Osteocyte (in vitro differentiated cells): ENCODE data around the gene CHGA. TPM values are rescaled to one million over a fixed set of nuclear protein-coding genes. Genes with fewer than 3 reads are reported as not detected.

Experiments used
- DNase-seq: peaks from one replicate; pipeline ENCODE4 v3.0.0; 2021; ENCODE audit warnings: mixed read lengths; ENCODE audit not compliant: unreplicated experiment; ENCODE audit errors: extremely low spot score
- H3K27ac Mint-ChIP-seq: one replicate; pipeline ENCODE4 v1.8.0; 2021; ENCODE audit warnings: mild to moderate bottlenecking, mixed read lengths; ENCODE audit not compliant: unreplicated experiment
- H3K27me3 Mint-ChIP-seq: one replicate; pipeline ENCODE4 v1.8.0; 2021; ENCODE audit warnings: mixed read lengths; ENCODE audit not compliant: unreplicated experiment
- H3K36me3 Mint-ChIP-seq: one replicate; pipeline ENCODE4 v1.8.0; 2021; ENCODE audit warnings: mixed read lengths; ENCODE audit not compliant: unreplicated experiment
- H3K4me1 Mint-ChIP-seq: one replicate; pipeline ENCODE4 v1.8.0; 2021; ENCODE audit warnings: mixed read lengths; ENCODE audit not compliant: unreplicated experiment
- H3K4me3 Mint-ChIP-seq: one replicate; pipeline ENCODE4 v1.8.0; 2021; ENCODE audit warnings: mild to moderate bottlenecking, moderate library complexity, mixed read lengths; ENCODE audit not compliant: unreplicated experiment
- H3K9me3 Mint-ChIP-seq: one replicate; pipeline ENCODE4 v1.8.0; 2021; ENCODE audit warnings: mixed read lengths; ENCODE audit not compliant: unreplicated experiment
- CTCF ChIP-seq: fragments of 200-600 bp; sonication (generic); IDR thresholded peaks from 2 replicates; pipeline ENCODE4 v1.5.0; 2021; ENCODE audit warnings: antibody characterized with exemption, mild to moderate bottlenecking, moderate library complexity
- total RNA-seq: library from RNA; stranded (reverse); gene quantifications from 2 replicates; pipeline ENCODE4 v1.2.1, GENCODE V29; 2021

Gene CHGA
- total RNA-seq, 1 donor from 2014 or later = 0.27 TPM

GRCh38 chr14:92887157-92887556 lies 35.8 kb upstream of the CHGA start:
- H3K27me3 Mint-ChIP-seq = peaks cover 35% of the 10 kb centered on the region

GRCh38 chr14:92888896-92889295 lies 34.1 kb upstream of the CHGA start:
- no peak overlapping the region for H3K4me3 Mint-ChIP-seq
- no peaks in the 10 kb centered on the region for H3K4me1 Mint-ChIP-seq
- no peak for TF ChIP-seq CTCF
- peaks cover 28% of the 10 kb centered on the region for H3K27me3 Mint-ChIP-seq
- H3K9me3 Mint-ChIP-seq = peaks cover 5% of the 10 kb centered on the region
- H3K27ac Mint-ChIP-seq = no peak overlapping the region
- no peaks in the 10 kb centered on the region for H3K36me3 Mint-ChIP-seq
- no peak for DNase-seq

More at GRCh38 chr14:92887157-92887556, 35.8 kb upstream of the CHGA start:
- H3K27ac Mint-ChIP-seq = no peak overlapping the region
- H3K4me3 Mint-ChIP-seq = no peak overlapping the region
- no peak for TF ChIP-seq CTCF
- H3K36me3 Mint-ChIP-seq = no peaks in the 10 kb centered on the region
- no peaks in the 10 kb centered on the region for H3K9me3 Mint-ChIP-seq
- H3K4me1 Mint-ChIP-seq = no peaks in the 10 kb centered on the region
- no peak for DNase-seq

GRCh38 chr14:92890830-92891588 lies 31.9 kb upstream of the CHGA start:
- peaks cover 5% of the 10 kb centered on the region for H3K9me3 Mint-ChIP-seq

GRCh38 chr14:92892589-92892988 lies 30.4 kb upstream of the CHGA start:
- peaks cover 16% of the 10 kb centered on the region for H3K27me3 Mint-ChIP-seq
- no peak overlapping the region for H3K27ac Mint-ChIP-seq
- no peak overlapping the region for H3K4me3 Mint-ChIP-seq

More at GRCh38 chr14:92890830-92891588, 31.9 kb upstream of the CHGA start:
- H3K27ac Mint-ChIP-seq = no peak overlapping the region
- no peak for DNase-seq
- H3K36me3 Mint-ChIP-seq = no peaks in the 10 kb centered on the region
- no peaks in the 10 kb centered on the region for H3K4me1 Mint-ChIP-seq
- no peak overlapping the region for H3K4me3 Mint-ChIP-seq
- H3K27me3 Mint-ChIP-seq = peaks cover 17% of the 10 kb centered on the region
- no peak for TF ChIP-seq CTCF

More at GRCh38 chr14:92892589-92892988, 30.4 kb upstream of the CHGA start:
- no peak for TF ChIP-seq CTCF
- Mint-ChIP-seq H3K36me3 (no peaks in the 10 kb centered on the region), H3K4me1 (no peaks in the 10 kb centered on the region), H3K9me3 (peaks cover 5% of the 10 kb centered on the region)
- DNase-seq = no peak
